ENCODE data around the gene SMG6.

The SMG6 gene

GRCh38 chr17:2029911-2030778 lies 273.4 kb downstream of the SMG6 start, which contains the start of gene DPH1:
Gene DPH1, plus strand, starts transcription at chr17:2030153. Its CDS starts 17 bp downstream, at chr17:2030170.
- peak; percentile 90 for DNase-seq (ENCODE audit: low spot score)
- ChIA-PET CTCF (interaction anchor here (0.5 to 0.7 kb wide), 4 partner anchors 179 to 1492 kb away, joined by 3 to 10 read pairs (median 4); no protein-coding TSS in a partner anchor), POLR2A (ENCODE audit: low non-redundant PET) (no interaction called here)
- peak within 1 kb of the TSS; percentile 76 for H3K27ac ChIP-seq
- TF ChIP-seq, protein P1, sequence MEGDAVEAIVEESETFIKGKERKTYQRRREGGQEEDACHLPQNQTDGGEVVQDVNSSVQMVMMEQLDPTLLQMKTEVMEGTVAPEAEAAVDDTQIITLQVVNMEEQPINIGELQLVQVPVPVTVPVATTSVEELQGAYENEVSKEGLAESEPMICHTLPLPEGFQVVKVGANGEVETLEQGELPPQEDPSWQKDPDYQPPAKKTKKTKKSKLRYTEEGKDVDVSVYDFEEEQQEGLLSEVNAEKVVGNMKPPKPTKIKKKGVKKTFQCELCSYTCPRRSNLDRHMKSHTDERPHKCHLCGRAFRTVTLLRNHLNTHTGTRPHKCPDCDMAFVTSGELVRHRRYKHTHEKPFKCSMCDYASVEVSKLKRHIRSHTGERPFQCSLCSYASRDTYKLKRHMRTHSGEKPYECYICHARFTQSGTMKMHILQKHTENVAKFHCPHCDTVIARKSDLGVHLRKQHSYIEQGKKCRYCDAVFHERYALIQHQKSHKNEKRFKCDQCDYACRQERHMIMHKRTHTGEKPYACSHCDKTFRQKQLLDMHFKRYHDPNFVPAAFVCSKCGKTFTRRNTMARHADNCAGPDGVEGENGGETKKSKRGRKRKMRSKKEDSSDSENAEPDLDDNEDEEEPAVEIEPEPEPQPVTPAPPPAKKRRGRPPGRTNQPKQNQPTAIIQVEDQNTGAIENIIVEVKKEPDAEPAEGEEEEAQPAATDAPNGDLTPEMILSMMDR (conservative IDR thresholded peaks at IDR 0.05; ENCODE audit: low read depth): no peak

DNA sequence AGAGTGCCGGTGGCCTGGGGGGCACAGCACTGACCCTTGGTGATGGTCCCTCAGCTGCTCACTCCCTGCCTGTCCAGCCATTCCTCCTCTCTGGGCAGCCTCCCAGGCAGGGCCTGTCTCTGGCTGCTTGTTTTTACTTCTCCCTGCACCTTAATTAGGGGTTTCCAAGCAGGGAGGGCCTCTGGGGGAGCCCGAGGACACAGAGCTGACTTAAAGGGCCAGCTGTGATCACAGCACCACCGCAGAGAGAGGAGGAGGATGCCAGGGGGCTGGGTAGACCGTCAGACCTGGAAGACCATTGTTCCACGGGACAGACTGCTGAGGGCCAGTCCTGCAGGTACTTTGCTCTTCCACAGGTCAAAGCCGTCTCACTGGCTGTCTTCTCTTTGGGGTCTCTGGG lies 274.8 kb downstream of the SMG6 start:
- POLR2A ChIA-PET (ENCODE audit: low non-redundant PET): no interaction called here
- CTCF ChIA-PET: interaction anchor here (0.5 to 0.6 kb wide), 2 partner anchors 163 to 230 kb away, joined by 3 read pairs; no protein-coding TSS in a partner anchor

GRCh38 chr17:2028234-2028614 lies 275.4 kb downstream of the SMG6 start:
- peak overlapping the region; percentile 32 for H3K27ac ChIP-seq
- DNase-seq (ENCODE audit: low spot score): no peak
- POLR2A ChIA-PET (ENCODE audit: low non-redundant PET): no interaction called here
- CTCF ChIA-PET: interaction anchor here (0.6 kb wide), 1 partner anchor 230 kb away, joined by 3 read pairs; no protein-coding TSS in a partner anchor
- TF ChIP-seq, protein P1 (conservative IDR thresholded peaks at IDR 0.05; ENCODE audit: low read depth): no peak

More for the DNA sequence above, 274.8 kb downstream of the SMG6 start:
- H3K27ac ChIP-seq: peak overlapping the region; percentile 32
- TF ChIP-seq, protein P1 (conservative IDR thresholded peaks at IDR 0.05; ENCODE audit: low read depth): no peak
- no peak for DNase-seq (ENCODE audit: low spot score)

GRCh38 chr17:2027528-2028233 lies 275.9 kb downstream of the SMG6 start:
- ChIA-PET CTCF (interaction anchor here (0.6 to 0.7 kb wide), 3 partner anchors 39 to 231 kb away, joined by 3 to 4 read pairs (median 3); no protein-coding TSS in a partner anchor), POLR2A (ENCODE audit: low non-redundant PET) (no interaction called here)
- TF ChIP-seq, protein P1 (conservative IDR thresholded peaks at IDR 0.05; ENCODE audit: low read depth): no peak
- peak overlapping the region; percentile 32; the same call in 1 of the 2 replicates for H3K27ac ChIP-seq
- no peak for DNase-seq (ENCODE audit: low spot score)

DNA sequence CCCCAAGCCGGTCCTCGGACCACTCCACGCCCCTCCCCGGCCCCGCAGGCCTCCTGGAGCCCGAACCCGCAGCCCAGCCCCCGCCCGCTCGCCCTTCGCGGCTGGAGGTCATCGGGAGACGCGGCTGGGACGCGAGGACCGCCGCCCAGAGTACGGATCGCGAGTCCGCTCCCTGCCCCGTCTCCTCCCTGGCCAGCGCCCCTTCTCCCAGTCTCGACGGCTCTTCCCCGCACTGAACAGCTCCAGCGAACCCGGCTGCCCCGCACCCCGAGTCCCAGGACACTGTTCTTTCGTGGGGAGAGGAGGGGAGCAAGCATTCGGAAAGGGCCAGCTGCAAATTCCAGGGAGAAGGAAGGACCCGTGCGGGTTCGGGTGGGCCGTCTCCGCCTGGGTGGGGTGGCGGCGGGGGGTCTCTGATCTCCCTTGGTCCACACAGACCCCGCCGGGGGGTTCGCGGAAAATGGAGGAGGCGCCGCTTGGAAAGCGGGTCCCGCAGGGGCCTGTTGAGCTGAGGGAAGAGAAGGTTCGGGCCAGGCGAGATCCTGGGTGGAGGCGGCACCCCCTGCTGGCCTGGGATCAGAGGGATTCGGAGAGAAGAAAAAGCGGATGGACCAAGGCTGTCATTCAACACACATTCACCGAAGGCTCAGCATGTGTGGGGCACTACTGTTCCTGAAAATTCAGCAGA lies 277.8 kb downstream of the SMG6 start:
- DNase-seq (ENCODE audit: low spot score): peak; percentile 81
- POLR2A ChIA-PET (ENCODE audit: low non-redundant PET): interaction anchor here (0.6 kb wide), 1 partner anchor 120 kb away, joined by 3 read pairs; no protein-coding TSS in a partner anchor
- CTCF ChIA-PET: interaction anchor here (0.5 to 3.9 kb wide), 26 partner anchors 10 to 380 kb away, joined by 3 to 53 read pairs (median 3); partner anchors contain the start of gene SCARF1
- H3K27ac ChIP-seq: peak overlapping the region; percentile 83
- TF ChIP-seq, protein P1 (conservative IDR thresholded peaks at IDR 0.05; ENCODE audit: low read depth): peak; percentile 78
